Islet precursor cell (in vitro differentiated cells): ENCODE data around the gene MYO18B.

Experiments used
- DNase-seq: peaks from one replicate; pipeline ENCODE4 v3.0.0-alpha.2; 2018

Gene MYO18B

GRCh38 chr22:25909614-25910387 is 167.8 kb downstream of the MYO18B start:
- DNase-seq = no peak

- no peak for DNase-seq
Measured at GRCh38 chr22:25911243-25911972, 169.4 kb downstream of the MYO18B start.

- no peak for DNase-seq
Measured at GRCh38 chr22:25919452-25919851, 177.5 kb downstream of the MYO18B start.

- no peak for DNase-seq
Measured at GRCh38 chr22:25922141-25922540, 180.2 kb downstream of the MYO18B start.

- no peak for DNase-seq
Measured at GRCh38 chr22:25923914-25924313, 181.9 kb downstream of the MYO18B start.

- DNase-seq = no peak
Measured at GRCh38 chr22:25928038-25928437, 186.1 kb downstream of the MYO18B start.

GRCh38 chr22:25929321-25929878 is 187.4 kb downstream of the MYO18B start:
- DNase-seq = no peak

- no peak for DNase-seq
Measured at GRCh38 chr22:25930083-25930482, 188.1 kb downstream of the MYO18B start.

- DNase-seq = peak; percentile 66
Measured at GRCh38 chr22:25930788-25931310, 188.9 kb downstream of the MYO18B start.

GRCh38 chr22:25933158-25933788 is 191.3 kb downstream of the MYO18B start:
- DNase-seq = peak; percentile 74

GRCh38 chr22:25935266-25936058 is 193.5 kb downstream of the MYO18B start:
- DNase-seq = peak; percentile 31

- DNase-seq = peak; percentile 18
Measured at GRCh38 chr22:25938151-25938550, 196.2 kb downstream of the MYO18B start.

GRCh38 chr22:25939384-25939783 is 197.4 kb downstream of the MYO18B start:
- DNase-seq = peak; percentile 5

GRCh38 chr22:25940479-25940878 is 198.5 kb downstream of the MYO18B start:
- peak; percentile 40 for DNase-seq

- peak; percentile 73 for DNase-seq
Measured at GRCh38 chr22:25941365-25941960, 199.5 kb downstream of the MYO18B start.

GRCh38 chr22:25942115-25942855 is 200.3 kb downstream of the MYO18B start:
- no peak for DNase-seq

- no peak for DNase-seq
Measured at GRCh38 chr22:25942856-25943411, 200.9 kb downstream of the MYO18B start.

- no peak for DNase-seq
Measured at GRCh38 chr22:25950111-25950510, 208.1 kb downstream of the MYO18B start.

- peak; percentile 85 for DNase-seq
Measured at GRCh38 chr22:25953276-25953675, 211.3 kb downstream of the MYO18B start.

GRCh38 chr22:25953919-25954318 is 211.9 kb downstream of the MYO18B start:
- DNase-seq = no peak

GRCh38 chr22:25955323-25955722 is 213.3 kb downstream of the MYO18B start:
- no peak for DNase-seq
